Body of pancreas (tissue), 4 donors: ENCODE results near the gene PEF1. TPM values are rescaled to one million over a fixed set of nuclear protein-coding genes. Genes with fewer than 3 reads are reported as not detected.

ENCODE experiments used
- ATAC-seq: fragments of 150-250 bp; one replicate; pipeline ENCODE4 v1.9.1; 2016
- DNase-seq, 4 donors: peaks; one replicate each; pipeline ENCODE4 v3.0.0-alpha.2; 2019
- H3K27ac ChIP-seq, 4 donors: fragments of 200-600 bp; sonication (generic); 1 replicate in 3 of 4; 2 replicates in 1 of 4; pipeline versions ENCODE4 v1.5.1 to v1.6.1; 2016 to 2019; ENCODE audit warnings: mild to moderate bottlenecking in 1 of 4, mixed read lengths in 1 of 4, moderate library complexity in 1 of 4
- H3K27me3 ChIP-seq, 2 donors: fragments of 200-600 bp; sonication (generic); one replicate each; pipeline ENCODE4 v1.6.0; 2016; ENCODE audit warnings: mild to moderate bottlenecking in 1 of 2
- H3K36me3 ChIP-seq, 2 donors: fragments of 200-600 bp; sonication (generic); replicated peaks in 1 of 2; 2 replicates each; pipeline ENCODE4 v1.5.1; 2016; ENCODE audit warnings: low read depth in 2 of 2; ENCODE audit not compliant: insufficient read depth in 1 of 2
- H3K4me1 ChIP-seq: fragments of 200-600 bp; sonication (generic); one replicate; pipeline ENCODE4 v1.6.0; 2016
- H3K4me3 ChIP-seq, 2 donors: fragments of 200-600 bp; sonication (generic); 1 replicate in 1 of 2; 2 replicates in 1 of 2; pipeline ENCODE4 v1.5.1; 2016 to 2019
- H3K9me3 ChIP-seq, 3 donors: fragments of 200-600 bp; sonication (generic); 1 replicate in 2 of 3; 2 replicates in 1 of 3; pipeline ENCODE4 v1.5.1; 2016
- POLR2A ChIP-seq, 3 donors: fragments of 450-650 bp; IDR thresholded peaks; one replicate each; pipeline ENCODE4 v1.6.1; 2016; ENCODE audit warnings: antibody characterized with exemption in 3 of 3, mild to moderate bottlenecking in 2 of 3
- WGBS, 2 donors: methylation state at CpG; one replicate each; pipeline ENCODE4 v1.1.5; 2017; 5-methylcytosine and 5-hydroxymethylcytosine counted together
- intact Hi-C: fragments of 100-400 bp; cut with DNase I; formaldehyde crosslinking; loops from one replicate; pipeline ENCODE4 v1.15.1; 2023
- total RNA-seq, 2 donors: library from RNA; depleted of rRNA; stranded (reverse); fragments of >200 nt; gene quantifications; one replicate each; pipeline ENCODE4 v1.1.0, GENCODE V29; 2016
- TF ChIP-seq, protein P1 (sequence below), 7 experiments: fragments of 450-650 bp in 4 of 7; fragments of 200-600 bp in 3 of 7; sonication (generic) in 3 of 7; IDR thresholded peaks; one replicate each; pipeline ENCODE4 v1.5.1; 2016 to 2019; ENCODE audit warnings: antibody characterized with exemption in 7 of 7

The PEF1 gene
- total RNA-seq, 2 donors from 2014 or later = 23.6 to 24.1 TPM

DNA sequence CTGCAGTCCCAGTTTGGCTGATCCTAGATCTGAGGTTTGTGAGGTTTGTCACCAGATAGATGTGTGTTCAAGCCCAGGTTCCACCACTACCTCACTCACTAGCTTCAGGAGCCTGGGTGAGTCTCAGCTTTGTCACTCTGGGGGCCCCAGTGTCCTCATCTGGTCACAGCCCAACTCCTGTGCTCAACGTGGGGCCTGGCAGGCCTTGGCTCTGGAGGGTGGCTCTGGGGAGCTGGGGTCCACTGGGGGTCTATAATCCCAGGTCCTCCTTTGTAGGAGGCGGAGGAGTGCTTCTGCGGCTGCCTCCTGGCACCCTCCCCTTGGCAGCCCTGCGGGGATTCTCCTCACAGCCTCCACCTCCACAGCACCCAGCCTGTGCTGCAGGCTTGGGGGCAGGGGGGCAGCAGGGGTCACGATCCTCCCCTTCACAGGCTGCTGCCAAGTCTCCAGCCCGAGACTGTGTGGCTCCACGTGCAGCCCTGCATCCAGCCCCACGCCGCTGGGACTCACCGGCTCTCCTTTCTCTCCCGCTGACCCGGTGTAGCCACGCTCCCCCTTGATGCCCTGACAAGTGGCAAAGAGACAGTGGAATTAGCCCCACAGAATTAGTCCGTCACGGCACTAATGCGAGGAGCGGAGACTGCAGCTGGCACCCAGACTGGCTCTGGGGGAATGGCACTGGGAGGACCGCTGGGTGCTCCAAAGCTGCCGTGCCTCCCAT lies 22.5 kb upstream of the PEF1 start:
- H3K9me3 ChIP-seq = no peaks in the 10 kb centered on the region
- no peak overlapping the region for H3K4me3 ChIP-seq
- intact Hi-C loops = loop anchor here (10.0 kb wide), 1 partner anchor 298 kb away; no protein-coding TSS in a partner anchor
- H3K27me3 ChIP-seq = no peaks in the 10 kb centered on the region
- ATAC-seq (no peak), DNase-seq (no peak)
- TF ChIP-seq, protein P1, sequence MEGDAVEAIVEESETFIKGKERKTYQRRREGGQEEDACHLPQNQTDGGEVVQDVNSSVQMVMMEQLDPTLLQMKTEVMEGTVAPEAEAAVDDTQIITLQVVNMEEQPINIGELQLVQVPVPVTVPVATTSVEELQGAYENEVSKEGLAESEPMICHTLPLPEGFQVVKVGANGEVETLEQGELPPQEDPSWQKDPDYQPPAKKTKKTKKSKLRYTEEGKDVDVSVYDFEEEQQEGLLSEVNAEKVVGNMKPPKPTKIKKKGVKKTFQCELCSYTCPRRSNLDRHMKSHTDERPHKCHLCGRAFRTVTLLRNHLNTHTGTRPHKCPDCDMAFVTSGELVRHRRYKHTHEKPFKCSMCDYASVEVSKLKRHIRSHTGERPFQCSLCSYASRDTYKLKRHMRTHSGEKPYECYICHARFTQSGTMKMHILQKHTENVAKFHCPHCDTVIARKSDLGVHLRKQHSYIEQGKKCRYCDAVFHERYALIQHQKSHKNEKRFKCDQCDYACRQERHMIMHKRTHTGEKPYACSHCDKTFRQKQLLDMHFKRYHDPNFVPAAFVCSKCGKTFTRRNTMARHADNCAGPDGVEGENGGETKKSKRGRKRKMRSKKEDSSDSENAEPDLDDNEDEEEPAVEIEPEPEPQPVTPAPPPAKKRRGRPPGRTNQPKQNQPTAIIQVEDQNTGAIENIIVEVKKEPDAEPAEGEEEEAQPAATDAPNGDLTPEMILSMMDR (IDR thresholded peaks at IDR 0.05) = no peak
- peak in 1 of 3 donors; percentile 1 for TF ChIP-seq POLR2A (IDR thresholded peaks at IDR 0.05)
- H3K4me1 ChIP-seq = peaks cover 15% of the 10 kb centered on the region
- no peak overlapping the region for H3K27ac ChIP-seq
- H3K36me3 ChIP-seq = no peaks in the 10 kb centered on the region
- WGBS, 2 donors = 77 to 78% methylated on average over 12 to 19 of the region's 19 CpGs

DNA sequence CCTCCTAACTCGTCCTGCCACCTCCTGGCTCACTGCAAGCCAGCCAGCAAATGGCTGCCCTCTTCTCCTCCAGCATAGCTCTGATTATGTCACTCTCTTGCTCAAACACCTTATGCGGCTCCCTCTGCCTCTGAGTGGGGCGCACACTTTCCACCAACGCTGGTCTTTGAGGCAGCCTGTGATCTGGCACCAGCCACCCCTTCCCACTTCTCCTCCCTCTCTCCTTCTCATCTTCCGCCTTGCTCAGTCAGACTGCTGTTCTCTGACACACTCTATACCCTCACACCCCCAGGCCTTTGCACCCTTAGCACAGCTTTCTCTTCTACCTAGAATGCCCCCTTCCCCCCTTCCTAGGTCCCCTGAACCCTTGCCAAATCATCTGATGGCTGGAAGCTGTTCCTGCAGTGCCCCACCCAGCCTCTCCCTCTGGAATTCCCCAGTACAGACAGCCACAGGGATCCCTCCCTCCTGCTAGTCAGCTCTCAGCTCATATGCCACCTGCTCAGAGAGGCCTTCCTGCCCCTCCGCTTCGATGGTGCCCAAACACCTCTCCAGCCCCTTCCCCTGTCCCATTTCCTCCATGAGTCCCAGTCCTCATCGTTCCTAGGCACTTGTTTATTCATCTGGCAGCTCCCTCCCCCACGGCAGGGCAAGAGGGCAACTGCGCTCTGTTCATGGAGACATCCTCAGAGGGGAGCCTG lies 21.7 kb upstream of the PEF1 start:
- peak in 1 of 3 donors; percentile 16 for TF ChIP-seq POLR2A (IDR thresholded peaks at IDR 0.05)
- TF ChIP-seq, protein P1 (IDR thresholded peaks at IDR 0.05) = no peak
- Histone ChIP-seq H3K27ac (no peak overlapping the region), H3K9me3 (no peaks in the 10 kb centered on the region), H3K36me3 (no peaks in the 10 kb centered on the region), H3K4me3 (no peak overlapping the region), H3K27me3 (no peaks in the 10 kb centered on the region), H3K4me1 (peaks cover 15% of the 10 kb centered on the region)
- DNase-seq = peak in 3 of 4 donors; percentile 17 to 48 (median 34)
- ATAC-seq = no peak
- intact Hi-C loops = loop anchor here (10.0 kb wide), 1 partner anchor 298 kb away; no protein-coding TSS in a partner anchor
- WGBS, 2 donors = 54 to 64% methylated on average over 10 of the region's 10 CpGs

DNA sequence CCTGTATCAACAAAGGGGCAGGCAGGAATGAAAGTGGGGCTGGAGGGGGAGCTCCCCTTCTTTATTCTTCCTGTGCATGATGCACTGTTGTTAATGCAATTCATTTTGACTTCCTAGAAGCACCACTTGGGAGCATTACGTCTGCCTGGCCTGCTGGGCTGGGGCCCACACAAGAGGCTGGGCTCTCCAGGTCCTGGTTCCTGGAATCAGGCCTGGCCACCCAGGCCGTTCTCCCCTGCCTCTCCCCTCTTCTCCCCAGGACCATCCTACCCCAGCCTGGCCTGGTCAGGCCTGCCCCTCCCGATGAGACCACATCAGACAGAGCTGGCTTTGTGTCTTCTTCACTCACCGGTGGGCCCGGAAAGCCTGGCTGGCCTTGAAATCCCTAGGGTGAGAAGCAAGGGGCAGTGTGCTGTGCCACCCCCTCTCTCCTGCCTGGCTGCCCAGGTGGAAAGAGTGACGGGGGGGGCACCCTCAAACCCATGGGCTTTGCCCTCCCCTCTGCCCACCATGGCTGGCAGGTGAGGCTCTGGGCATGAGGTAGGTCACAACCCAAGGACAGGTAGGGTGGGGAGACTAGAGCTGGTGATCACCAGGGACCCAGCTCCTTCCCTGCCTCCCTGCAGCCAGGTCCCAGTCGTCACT lies 20.7 kb upstream of the PEF1 start:
- no peaks in the 10 kb centered on the region for H3K27me3 ChIP-seq
- TF ChIP-seq, protein P1 (IDR thresholded peaks at IDR 0.05) = no peak
- TF ChIP-seq POLR2A (IDR thresholded peaks at IDR 0.05) = no peak
- no peak for ATAC-seq
- no peak for DNase-seq
- intact Hi-C loops = loop anchor here (10.0 kb wide), 1 partner anchor 299 kb away; no protein-coding TSS in a partner anchor
- no peak overlapping the region for H3K27ac ChIP-seq
- 67 to 78% methylated on average over 7 of the region's 7 CpGs for WGBS, 2 donors
- no peaks in the 10 kb centered on the region for H3K36me3 ChIP-seq
- H3K4me1 ChIP-seq = peaks cover 12% of the 10 kb centered on the region
- no peaks in the 10 kb centered on the region for H3K9me3 ChIP-seq
- no peak overlapping the region for H3K4me3 ChIP-seq

DNA sequence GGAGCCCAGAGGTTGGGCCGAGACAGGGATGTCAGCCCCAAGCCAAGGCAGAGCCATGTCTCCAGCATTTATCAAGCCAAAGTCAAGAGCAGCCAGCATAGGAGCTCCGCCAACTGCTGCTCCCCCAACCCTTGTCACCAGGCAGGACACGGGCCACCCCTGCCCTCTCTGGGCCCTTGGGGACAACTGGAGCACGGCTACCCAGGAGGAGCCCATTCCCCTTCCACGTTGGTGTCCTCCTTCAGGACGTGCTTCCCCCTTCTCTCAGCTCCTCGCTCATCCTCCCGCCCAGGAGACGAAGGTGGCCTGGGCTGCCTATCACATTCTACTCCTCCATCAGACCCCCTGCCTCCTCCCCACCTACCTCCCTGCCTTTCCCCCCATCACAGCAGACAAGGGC lies 19.9 kb upstream of the PEF1 start:
- Histone ChIP-seq H3K4me1 (peaks cover 4% of the 10 kb centered on the region), H3K27ac (no peak overlapping the region), H3K9me3 (no peaks in the 10 kb centered on the region), H3K36me3 (no peaks in the 10 kb centered on the region), H3K4me3 (no peak overlapping the region), H3K27me3 (no peaks in the 10 kb centered on the region)
- 63 to 71% methylated on average over 9 of the region's 9 CpGs for WGBS, 2 donors
- ATAC-seq = no peak
- TF ChIP-seq, protein P1 (IDR thresholded peaks at IDR 0.05) = no peak
- intact Hi-C loops = loop anchor here (10.0 kb wide), 1 partner anchor 300 kb away; no protein-coding TSS in a partner anchor
- no peak for DNase-seq
